ENCODE measurements around the gene DNASE1L3. TPM values are rescaled to one million over a fixed set of nuclear protein-coding genes. Genes with fewer than 3 reads are reported as not detected.
A peak's percentile ranks its signal among the peaks of the same experiment; 100 is the strongest.

Gene DNASE1L3
- total and polyA plus RNA-seq, 2 of the 13 experiments (the other 11 are each of a cell fraction or from before 2014, with no cell fraction given) = 0.86 to 1.7 TPM

DNA sequence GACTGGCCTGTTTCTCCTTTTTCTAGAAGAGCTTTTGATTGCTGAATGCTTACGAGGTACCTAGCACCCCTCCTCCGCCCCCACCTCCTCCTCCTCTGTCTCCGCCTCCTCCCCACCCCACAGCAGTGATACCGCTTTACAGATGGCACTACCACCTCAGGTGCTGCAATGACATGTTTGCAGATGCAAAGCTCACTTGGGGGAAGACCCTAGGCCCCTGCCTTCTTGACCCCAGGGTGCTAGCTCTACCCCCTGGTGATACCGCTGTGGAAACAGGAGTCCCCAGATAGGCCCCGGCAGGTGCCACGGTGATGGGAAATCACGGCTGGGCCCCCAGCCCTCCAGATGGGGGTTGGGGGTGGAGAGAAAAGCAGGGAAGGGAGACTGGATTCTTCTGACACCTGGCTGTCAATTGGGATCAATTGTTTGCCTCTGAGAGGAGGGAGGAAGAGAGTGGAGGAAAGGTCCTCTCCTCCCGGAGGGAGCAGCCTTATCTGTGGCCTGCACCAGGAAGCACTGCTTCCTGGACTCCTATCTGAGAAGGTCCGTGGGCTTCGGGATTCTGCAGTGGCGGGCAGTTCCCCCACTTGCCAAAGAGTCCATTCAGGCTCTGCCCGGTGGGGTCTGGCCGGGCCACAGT is 37.6 kb downstream of the DNASE1L3 start (continued):
- TF ChIP-seq PCBP1 (IDR thresholded peaks at IDR 0.05; ENCODE audit: borderline replicate concordance, low read depth, low read length) = no peak
- TF ChIP-seq, protein P1, sequence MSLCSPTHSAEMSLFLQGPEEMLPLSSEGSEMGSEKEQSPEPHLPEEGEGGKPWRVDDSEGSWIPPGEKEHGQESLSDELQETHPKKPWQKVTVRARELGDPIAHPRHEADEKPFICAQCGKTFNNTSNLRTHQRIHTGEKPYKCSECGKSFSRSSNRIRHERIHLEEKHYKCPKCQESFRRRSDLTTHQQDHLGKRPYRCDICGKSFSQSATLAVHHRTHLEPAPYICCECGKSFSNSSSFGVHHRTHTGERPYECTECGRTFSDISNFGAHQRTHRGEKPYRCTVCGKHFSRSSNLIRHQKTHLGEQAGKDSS (CRISPR knock-in tag; IDR thresholded peaks at IDR 0.05; ENCODE audit: borderline replicate concordance, low read depth) = no peak
- no peak for TF ChIP-seq MYC (CRISPR knock-in tag; IDR thresholded peaks at IDR 0.05; ENCODE audit: borderline replicate concordance)
- TF ChIP-seq KMT2A (CRISPR knock-in tag; IDR thresholded peaks at IDR 0.05) = no peak
- no peak for TF ChIP-seq ZBTB7B (CRISPR knock-in tag; IDR thresholded peaks at IDR 0.05)
- TF ChIP-seq, protein P2, sequence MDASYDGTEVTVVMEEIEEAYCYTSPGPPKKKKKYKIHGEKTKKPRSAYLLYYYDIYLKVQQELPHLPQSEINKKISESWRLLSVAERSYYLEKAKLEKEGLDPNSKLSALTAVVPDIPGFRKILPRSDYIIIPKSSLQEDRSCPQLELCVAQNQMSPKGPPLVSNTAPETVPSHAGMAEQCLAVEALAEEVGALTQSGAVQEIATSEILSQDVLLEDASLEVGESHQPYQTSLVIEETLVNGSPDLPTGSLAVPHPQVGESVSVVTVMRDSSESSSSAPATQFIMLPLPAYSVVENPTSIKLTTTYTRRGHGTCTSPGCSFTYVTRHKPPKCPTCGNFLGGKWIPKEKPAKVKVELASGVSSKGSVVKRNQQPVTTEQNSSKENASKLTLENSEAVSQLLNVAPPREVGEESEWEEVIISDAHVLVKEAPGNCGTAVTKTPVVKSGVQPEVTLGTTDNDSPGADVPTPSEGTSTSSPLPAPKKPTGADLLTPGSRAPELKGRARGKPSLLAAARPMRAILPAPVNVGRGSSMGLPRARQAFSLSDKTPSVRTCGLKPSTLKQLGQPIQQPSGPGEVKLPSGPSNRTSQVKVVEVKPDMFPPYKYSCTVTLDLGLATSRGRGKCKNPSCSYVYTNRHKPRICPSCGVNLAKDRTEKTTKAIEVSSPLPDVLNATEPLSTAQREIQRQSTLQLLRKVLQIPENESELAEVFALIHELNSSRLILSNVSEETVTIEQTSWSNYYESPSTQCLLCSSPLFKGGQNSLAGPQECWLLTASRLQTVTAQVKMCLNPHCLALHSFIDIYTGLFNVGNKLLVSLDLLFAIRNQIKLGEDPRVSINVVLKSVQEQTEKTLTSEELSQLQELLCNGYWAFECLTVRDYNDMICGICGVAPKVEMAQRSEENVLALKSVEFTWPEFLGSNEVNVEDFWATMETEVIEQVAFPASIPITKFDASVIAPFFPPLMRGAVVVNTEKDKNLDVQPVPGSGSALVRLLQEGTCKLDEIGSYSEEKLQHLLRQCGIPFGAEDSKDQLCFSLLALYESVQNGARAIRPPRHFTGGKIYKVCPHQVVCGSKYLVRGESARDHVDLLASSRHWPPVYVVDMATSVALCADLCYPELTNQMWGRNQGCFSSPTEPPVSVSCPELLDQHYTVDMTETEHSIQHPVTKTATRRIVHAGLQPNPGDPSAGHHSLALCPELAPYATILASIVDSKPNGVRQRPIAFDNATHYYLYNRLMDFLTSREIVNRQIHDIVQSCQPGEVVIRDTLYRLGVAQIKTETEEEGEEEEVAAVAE (CRISPR knock-in tag; IDR thresholded peaks at IDR 0.05; ENCODE audit: borderline replicate concordance) = no peak
- TF ChIP-seq KDM2A (CRISPR knock-in tag; IDR thresholded peaks at IDR 0.05; ENCODE audit: borderline replicate concordance, low read depth) = peak; percentile 53; the same call in 1 of the 2 replicates
- TF ChIP-seq ZC3H4 (CRISPR knock-in tag; IDR thresholded peaks at IDR 0.05; ENCODE audit: borderline replicate concordance) = no peak
- TF ChIP-seq ZNF629 (CRISPR knock-in tag; conservative IDR thresholded peaks at IDR 0.05) = no peak
- TF ChIP-seq TP53 (CRISPR knock-in tag; conservative IDR thresholded peaks at IDR 0.05) = no peak
- no peak for TF ChIP-seq IKZF4 (CRISPR knock-in tag; IDR thresholded peaks at IDR 0.05; ENCODE audit: borderline replicate concordance, low read depth, not compliant biosample characterization)
- no peak for TF ChIP-seq U2AF1 (optimal IDR thresholded peaks at IDR 0.05; ENCODE audit: low read depth, low read length)
- TF ChIP-seq THYN1 (CRISPR knock-in tag; IDR thresholded peaks at IDR 0.05; ENCODE audit: borderline replicate concordance, low read depth) = no peak
- TF ChIP-seq ISX (CRISPR knock-in tag; conservative IDR thresholded peaks at IDR 0.05) = no peak
- TF ChIP-seq ZFP1 (CRISPR knock-in tag; IDR thresholded peaks at IDR 0.05) = no peak
- TF ChIP-seq ZNF296 (CRISPR knock-in tag; conservative IDR thresholded peaks at IDR 0.05) = no peak
- TF ChIP-seq, protein P3, sequence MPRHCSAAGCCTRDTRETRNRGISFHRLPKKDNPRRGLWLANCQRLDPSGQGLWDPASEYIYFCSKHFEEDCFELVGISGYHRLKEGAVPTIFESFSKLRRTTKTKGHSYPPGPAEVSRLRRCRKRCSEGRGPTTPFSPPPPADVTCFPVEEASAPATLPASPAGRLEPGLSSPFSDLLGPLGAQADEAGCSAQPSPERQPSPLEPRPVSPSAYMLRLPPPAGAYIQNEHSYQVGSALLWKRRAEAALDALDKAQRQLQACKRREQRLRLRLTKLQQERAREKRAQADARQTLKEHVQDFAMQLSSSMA (CRISPR knock-in tag; IDR thresholded peaks at IDR 0.05) = no peak
- TF ChIP-seq ADNP (CRISPR knock-in tag; IDR thresholded peaks at IDR 0.05) = no peak
- no peak for TF ChIP-seq SIX1 (CRISPR knock-in tag; IDR thresholded peaks at IDR 0.05; ENCODE audit: borderline replicate concordance)
- no peak for TF ChIP-seq SMARCE1 (IDR thresholded peaks at IDR 0.05; ENCODE audit: borderline replicate concordance)
